Parathyroid adenoma (tissue), 2 donors: ENCODE measurements around the gene BMPER.

Experiments used
- H2AFZ ChIP-seq: fragments of 300-600 bp; sonication (generic); one replicate; pipeline ENCODE4 v1.7.0; 2017; ENCODE audit warnings: antibody characterized with exemption, mild to moderate bottlenecking
- H3K27ac ChIP-seq: fragments of 300-600 bp; sonication (generic); one replicate; pipeline ENCODE4 v1.7.0; 2017
- H3K27me3 ChIP-seq: fragments of 300-600 bp; sonication (generic); one replicate; pipeline ENCODE4 v1.7.0; 2017; ENCODE audit warnings: low read length; ENCODE audit not compliant: control insufficient read depth, insufficient read depth
- H3K36me3 ChIP-seq: fragments of 300-600 bp; sonication (generic); one replicate; pipeline ENCODE4 v1.7.0; 2017; ENCODE audit warnings: low read length; ENCODE audit not compliant: control insufficient read depth, insufficient read depth
- H3K4me1 ChIP-seq: fragments of 300-600 bp; sonication (generic); one replicate; pipeline ENCODE4 v1.7.0; 2017; ENCODE audit warnings: control low read depth
- H3K4me2 ChIP-seq: fragments of 300-600 bp; sonication (generic); one replicate; pipeline ENCODE4 v1.7.0; 2017; ENCODE audit warnings: low read length
- H3K4me3 ChIP-seq: fragments of 300-600 bp; sonication (generic); one replicate; pipeline ENCODE4 v1.7.0; 2017; ENCODE audit warnings: low read depth, low read length
- H3K79me2 ChIP-seq: fragments of 300-600 bp; sonication (generic); one replicate; pipeline ENCODE4 v1.7.0; 2017; ENCODE audit warnings: control low read depth
- H3K9ac ChIP-seq: fragments of 300-600 bp; sonication (generic); one replicate; pipeline ENCODE4 v1.7.0; 2017; ENCODE audit warnings: mild to moderate bottlenecking
- H3K9me3 ChIP-seq: fragments of 300-600 bp; sonication (generic); one replicate; pipeline ENCODE4 v1.7.0; 2017; ENCODE audit warnings: low read length; ENCODE audit not compliant: control insufficient read depth
- TF ChIP-seq, protein P1 (sequence below): fragments of 300-600 bp; sonication (generic); IDR thresholded peaks from one replicate; pipeline ENCODE4 v1.7.0; 2017; ENCODE audit warnings: antibody characterized with exemption, mild to moderate bottlenecking
- donor health status: primary hyperparathyroidism.

Gene BMPER

DNA sequence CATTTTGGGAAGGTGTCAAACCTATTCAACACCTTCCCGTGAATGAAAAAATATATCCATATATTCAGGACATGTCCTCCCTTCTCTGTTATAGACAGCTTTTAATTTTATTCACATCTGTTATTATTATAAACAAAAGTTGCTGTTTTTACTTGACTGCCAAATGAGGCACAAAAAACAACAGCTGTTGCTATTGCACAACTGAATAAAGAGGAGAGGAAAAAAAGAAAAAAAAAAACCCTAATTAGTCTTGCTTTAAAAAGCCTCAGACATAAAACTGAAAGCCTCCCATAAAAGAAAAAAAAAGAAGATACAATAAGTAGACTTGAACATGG is 153.4 kb downstream of the BMPER start:
- no peak overlapping the region for H3K9ac ChIP-seq
- H2AFZ ChIP-seq, result no peak overlapping the region
- H3K4me1 ChIP-seq, result peaks cover 8% of the 10 kb centered on the region
- no peaks in the 10 kb centered on the region for H3K27me3 ChIP-seq
- TF ChIP-seq, protein P1, sequence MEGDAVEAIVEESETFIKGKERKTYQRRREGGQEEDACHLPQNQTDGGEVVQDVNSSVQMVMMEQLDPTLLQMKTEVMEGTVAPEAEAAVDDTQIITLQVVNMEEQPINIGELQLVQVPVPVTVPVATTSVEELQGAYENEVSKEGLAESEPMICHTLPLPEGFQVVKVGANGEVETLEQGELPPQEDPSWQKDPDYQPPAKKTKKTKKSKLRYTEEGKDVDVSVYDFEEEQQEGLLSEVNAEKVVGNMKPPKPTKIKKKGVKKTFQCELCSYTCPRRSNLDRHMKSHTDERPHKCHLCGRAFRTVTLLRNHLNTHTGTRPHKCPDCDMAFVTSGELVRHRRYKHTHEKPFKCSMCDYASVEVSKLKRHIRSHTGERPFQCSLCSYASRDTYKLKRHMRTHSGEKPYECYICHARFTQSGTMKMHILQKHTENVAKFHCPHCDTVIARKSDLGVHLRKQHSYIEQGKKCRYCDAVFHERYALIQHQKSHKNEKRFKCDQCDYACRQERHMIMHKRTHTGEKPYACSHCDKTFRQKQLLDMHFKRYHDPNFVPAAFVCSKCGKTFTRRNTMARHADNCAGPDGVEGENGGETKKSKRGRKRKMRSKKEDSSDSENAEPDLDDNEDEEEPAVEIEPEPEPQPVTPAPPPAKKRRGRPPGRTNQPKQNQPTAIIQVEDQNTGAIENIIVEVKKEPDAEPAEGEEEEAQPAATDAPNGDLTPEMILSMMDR, result no peak
- H3K36me3 ChIP-seq, result no peaks in the 10 kb centered on the region
- no peaks in the 10 kb centered on the region for H3K9me3 ChIP-seq
- H3K79me2 ChIP-seq, result no peaks in the 10 kb centered on the region
- H3K4me3 ChIP-seq, result no peak overlapping the region
- H3K27ac ChIP-seq, result no peak overlapping the region
- no peak overlapping the region for H3K4me2 ChIP-seq

DNA sequence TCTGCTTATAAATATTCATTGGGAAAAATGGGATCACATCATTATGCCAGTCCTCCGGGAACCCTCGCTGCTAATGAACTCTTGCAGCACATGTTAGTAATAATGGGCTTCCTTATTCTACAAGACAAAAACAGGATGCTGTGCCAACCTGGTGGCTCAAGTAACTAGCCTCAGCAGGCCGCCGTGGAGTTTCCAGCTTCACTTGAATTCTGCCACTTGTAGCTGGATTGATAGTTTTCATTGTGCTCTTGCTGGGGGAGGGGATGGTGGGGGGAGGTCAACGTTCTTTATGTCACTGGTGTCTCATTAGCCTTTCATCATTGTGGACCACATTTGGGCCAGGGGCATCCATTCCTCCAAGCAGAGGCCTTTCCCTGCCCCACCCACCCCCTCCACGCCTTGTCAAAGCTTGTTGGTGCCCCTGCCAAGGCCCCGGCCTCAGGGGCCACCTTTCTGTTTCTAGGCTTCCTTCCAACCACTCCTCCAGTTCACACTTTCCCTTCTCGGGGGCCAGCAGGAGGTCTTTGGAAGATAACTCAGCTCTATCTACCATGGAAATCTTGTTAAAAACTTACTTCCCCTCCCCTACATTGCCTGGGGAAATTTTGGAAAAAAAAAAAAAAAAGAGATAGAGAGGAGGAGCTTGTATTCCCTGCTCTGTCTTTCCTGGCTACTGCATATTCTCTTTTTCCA is 153.9 kb downstream of the BMPER start:
- Histone ChIP-seq H3K79me2 (no peaks in the 10 kb centered on the region), H3K36me3 (no peaks in the 10 kb centered on the region), H3K27ac (no peak overlapping the region), H3K9me3 (no peaks in the 10 kb centered on the region), H3K9ac (no peak overlapping the region), H3K27me3 (no peaks in the 10 kb centered on the region), H3K4me1 (peaks cover 8% of the 10 kb centered on the region), H3K4me3 (no peak overlapping the region), H3K4me2 (no peak overlapping the region), H2AFZ (no peak overlapping the region)
- TF ChIP-seq, protein P1, result no peak

DNA sequence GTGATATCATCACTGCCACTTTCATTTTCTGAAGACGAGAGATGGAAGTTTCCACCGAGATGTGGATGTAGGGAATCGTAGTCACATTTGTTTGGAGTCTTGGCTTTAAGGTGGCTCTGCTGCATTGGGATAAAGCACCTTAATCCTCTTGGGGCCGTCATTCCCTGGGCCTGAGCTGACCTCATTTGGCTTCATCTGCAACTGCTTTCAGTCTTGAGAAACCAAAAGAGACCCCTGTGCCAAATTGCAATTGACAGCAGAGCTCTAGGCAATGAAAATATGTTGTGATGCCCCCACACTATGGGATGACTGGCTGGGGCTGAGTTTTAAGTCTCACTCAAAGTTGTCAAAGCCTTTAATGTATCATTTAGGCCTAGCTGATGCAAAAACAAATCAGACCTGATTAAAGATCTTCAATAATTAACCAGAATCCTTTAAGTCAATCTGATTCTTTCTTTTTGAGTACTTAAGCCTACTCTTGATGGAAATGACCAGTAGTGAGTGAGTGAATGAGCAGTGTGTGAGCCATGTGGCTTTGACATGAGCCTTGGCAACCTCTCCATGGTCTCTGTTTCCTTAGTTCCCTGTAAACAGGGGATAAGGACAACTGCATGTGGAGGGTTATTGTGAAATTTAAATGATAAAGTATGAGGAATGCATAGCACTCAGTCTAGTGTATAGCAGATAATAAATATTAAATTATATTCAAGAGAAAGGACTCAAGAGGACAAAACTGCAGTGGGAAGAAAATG is 155.0 kb downstream of the BMPER start:
- no peak overlapping the region for H3K4me3 ChIP-seq
- peaks cover 8% of the 10 kb centered on the region for H3K4me1 ChIP-seq
- TF ChIP-seq, protein P1, result no peak
- no peak overlapping the region for H2AFZ ChIP-seq
- H3K36me3 ChIP-seq, result no peaks in the 10 kb centered on the region
- no peaks in the 10 kb centered on the region for H3K9me3 ChIP-seq
- no peak overlapping the region for H3K9ac ChIP-seq
- no peak overlapping the region for H3K27ac ChIP-seq
- H3K79me2 ChIP-seq, result no peaks in the 10 kb centered on the region
- H3K4me2 ChIP-seq, result no peak overlapping the region
- H3K27me3 ChIP-seq, result no peaks in the 10 kb centered on the region

DNA sequence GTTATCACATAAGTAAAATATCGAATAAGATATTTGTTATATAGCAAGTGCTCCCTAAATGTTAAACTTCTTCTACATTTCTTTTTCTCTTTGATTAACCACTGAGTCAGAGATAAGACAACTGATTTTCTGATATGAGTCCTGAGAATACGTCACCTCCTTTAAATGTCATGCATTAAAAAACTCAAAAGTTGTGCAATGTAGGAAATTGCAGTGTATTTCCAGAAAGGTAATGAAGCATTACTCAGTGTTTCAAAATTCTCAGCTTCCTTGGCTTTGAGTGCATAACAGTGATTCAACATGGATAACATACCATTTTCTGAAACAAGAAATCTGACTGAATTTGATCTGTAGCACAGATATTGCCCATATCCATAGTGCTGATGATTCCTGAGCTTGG is 155.8 kb downstream of the BMPER start:
- no peaks in the 10 kb centered on the region for H3K9me3 ChIP-seq
- peaks cover 8% of the 10 kb centered on the region for H3K4me1 ChIP-seq
- H3K36me3 ChIP-seq, result no peaks in the 10 kb centered on the region
- no peaks in the 10 kb centered on the region for H3K27me3 ChIP-seq
- no peak overlapping the region for H2AFZ ChIP-seq
- TF ChIP-seq, protein P1, result no peak
- H3K9ac ChIP-seq, result no peak overlapping the region
- H3K27ac ChIP-seq, result no peak overlapping the region
- no peaks in the 10 kb centered on the region for H3K79me2 ChIP-seq
- H3K4me3 ChIP-seq, result no peak overlapping the region
- H3K4me2 ChIP-seq, result no peak overlapping the region

DNA sequence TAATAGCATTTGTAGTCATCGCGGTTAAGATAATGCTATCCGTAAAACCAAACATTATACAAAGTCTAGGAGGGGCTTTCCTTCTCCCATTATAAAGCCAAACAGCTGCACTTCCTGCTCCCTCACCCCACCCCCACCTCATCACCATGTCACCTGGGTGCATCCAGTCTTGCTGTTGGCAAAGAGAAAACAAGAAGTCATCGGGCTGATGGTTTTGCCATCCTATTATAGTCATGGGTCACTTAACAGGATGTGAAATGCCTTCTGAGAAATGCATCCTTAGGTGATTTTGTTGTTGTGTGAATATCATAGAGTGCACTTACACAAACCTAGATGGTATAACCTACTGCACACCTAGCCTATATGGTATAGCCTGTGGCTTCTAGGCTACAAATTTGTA is 157.0 kb downstream of the BMPER start:
- TF ChIP-seq, protein P1, result no peak
- Histone ChIP-seq H3K9ac (no peak overlapping the region), H3K27ac (no peak overlapping the region), H3K79me2 (no peaks in the 10 kb centered on the region), H3K4me2 (no peak overlapping the region), H3K36me3 (no peaks in the 10 kb centered on the region), H3K4me3 (no peak overlapping the region), H2AFZ (no peak overlapping the region), H3K27me3 (no peaks in the 10 kb centered on the region), H3K9me3 (no peaks in the 10 kb centered on the region), H3K4me1 (peaks cover 5% of the 10 kb centered on the region)
